ENCODE results near the gene CACFD1.

DNA sequence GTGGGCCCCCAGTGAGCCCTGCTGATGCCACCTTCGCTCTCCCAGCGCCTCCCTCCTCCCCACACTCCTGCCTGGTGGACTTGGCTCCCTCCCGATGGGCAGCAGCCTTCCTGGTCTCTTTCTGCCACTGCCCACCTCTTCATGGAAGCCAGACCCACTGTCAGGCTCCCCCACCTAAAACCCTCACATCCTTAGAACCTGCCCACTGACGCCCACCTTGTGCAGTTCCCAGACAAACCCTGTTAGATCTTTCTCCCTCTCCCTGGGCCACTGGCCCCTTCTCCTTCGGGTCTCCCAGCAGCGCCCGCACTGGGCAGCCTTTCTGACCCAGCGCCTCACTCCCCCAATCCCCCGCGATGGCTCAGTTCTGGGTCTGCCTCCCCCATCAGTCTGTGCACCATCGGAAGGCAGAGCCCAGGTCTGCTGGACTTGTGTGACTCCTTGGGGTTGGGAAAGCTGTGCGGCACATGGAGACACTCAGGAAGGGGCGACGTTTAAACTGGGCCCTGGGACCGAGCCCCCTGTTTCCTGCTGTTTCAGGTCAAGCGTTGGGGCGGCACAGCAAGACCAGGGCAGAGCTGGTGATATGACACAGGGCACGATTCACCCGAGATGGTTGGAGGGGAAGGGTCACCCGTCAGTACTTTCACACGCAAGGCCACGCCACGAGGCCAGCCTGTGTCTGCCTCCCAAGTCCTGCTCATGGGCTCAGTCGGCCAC lies 47.6 kb downstream of the CACFD1 start:
- no peak for TF ChIP-seq POLR2A (IDR thresholded peaks at IDR 0.05)
- TF ChIP-seq, protein P1, sequence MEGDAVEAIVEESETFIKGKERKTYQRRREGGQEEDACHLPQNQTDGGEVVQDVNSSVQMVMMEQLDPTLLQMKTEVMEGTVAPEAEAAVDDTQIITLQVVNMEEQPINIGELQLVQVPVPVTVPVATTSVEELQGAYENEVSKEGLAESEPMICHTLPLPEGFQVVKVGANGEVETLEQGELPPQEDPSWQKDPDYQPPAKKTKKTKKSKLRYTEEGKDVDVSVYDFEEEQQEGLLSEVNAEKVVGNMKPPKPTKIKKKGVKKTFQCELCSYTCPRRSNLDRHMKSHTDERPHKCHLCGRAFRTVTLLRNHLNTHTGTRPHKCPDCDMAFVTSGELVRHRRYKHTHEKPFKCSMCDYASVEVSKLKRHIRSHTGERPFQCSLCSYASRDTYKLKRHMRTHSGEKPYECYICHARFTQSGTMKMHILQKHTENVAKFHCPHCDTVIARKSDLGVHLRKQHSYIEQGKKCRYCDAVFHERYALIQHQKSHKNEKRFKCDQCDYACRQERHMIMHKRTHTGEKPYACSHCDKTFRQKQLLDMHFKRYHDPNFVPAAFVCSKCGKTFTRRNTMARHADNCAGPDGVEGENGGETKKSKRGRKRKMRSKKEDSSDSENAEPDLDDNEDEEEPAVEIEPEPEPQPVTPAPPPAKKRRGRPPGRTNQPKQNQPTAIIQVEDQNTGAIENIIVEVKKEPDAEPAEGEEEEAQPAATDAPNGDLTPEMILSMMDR (IDR thresholded peaks at IDR 0.05), result no peak

Data from uterus (tissue), 2 donors.